ENCODE results near the gene STK10. TPM values are rescaled to one million over a fixed set of nuclear protein-coding genes. Genes with fewer than 3 reads are reported as not detected.

STK10 gene
- total RNA-seq, 1 experiment from 2014 or later, result 22.9 TPM

DNA sequence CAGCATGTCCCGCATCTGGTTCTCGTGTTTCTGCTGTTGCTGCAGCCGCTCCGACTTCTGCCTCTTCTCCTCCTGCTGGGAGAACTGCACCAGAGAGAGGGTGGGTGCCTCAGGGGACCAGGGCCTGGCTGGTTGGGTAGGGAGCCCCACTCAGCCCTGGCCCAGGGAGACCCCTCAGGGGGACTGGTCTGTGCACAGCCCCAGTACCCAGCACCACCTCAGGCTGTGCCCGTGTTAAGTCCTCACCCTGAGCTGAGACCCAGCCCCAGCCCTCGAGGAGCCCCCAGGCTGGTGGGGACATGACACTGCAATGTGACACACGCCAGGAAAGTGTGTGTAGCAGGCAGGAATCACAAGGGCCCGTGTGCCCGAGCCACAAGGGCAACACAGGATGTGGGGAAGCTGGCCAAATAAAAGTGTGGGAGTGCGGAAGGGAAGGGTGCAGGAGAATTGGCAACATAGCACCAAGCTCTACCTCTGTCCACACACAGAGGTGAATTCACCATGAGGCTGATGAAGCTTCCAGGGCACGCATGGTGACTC, 133.3 kb downstream of the STK10 start:
- no peak for ATAC-seq
- H3K36me3 ChIP-seq (ENCODE audit: control insufficient read depth in 1 of 2, insufficient read depth in 2 of 2, low read length in 2 of 2), result peaks cover 0 to 2% of the 10 kb centered on the region in 2 experiments; a peak in 1 of 4 replicates
- POLR2A ChIA-PET, result no interaction called here
- intact Hi-C loops (cut with micrococcal nuclease), result no loop called here
- CTCF ChIA-PET, result no interaction called here
- no peaks in the 10 kb centered on the region for H4K20me1 ChIP-seq (ENCODE audit: insufficient read depth)
- no peak overlapping the region for H3K4me3 ChIP-seq (replicated peaks in 1 of 2; ENCODE audit: low read depth in 1 of 2, low read length in 2 of 2)
- H3K27ac ChIP-seq (ENCODE audit: low read depth, low read length), result no peak overlapping the region
- no peaks in the 10 kb centered on the region for H3K27me3 ChIP-seq (ENCODE audit: insufficient read depth, low read length)
- H3K9me2 ChIP-seq (ENCODE audit: insufficient read depth), result no peaks in the 10 kb centered on the region
- no peak overlapping the region for H2AFZ ChIP-seq (ENCODE audit: low read depth, low read length, poor library complexity, severe bottlenecking)
- DNase-seq (ENCODE audit: low read depth, low spot score), result no peak
- H3K79me2 ChIP-seq (ENCODE audit: insufficient read depth, low read length), result no peaks in the 10 kb centered on the region
- no peak overlapping the region for H3K9ac ChIP-seq (ENCODE audit: low read length)
- BruUV-seq (replicated peaks), result no TSS peak
- no peaks in the 10 kb centered on the region for H3K9me3 ChIP-seq (ENCODE audit: control insufficient read depth in 1 of 2, insufficient read depth in 1 of 2, low read depth in 1 of 2, low read length in 2 of 2)
- no peaks in the 10 kb centered on the region for H3K4me1 ChIP-seq (ENCODE audit: control insufficient read depth in 1 of 2, insufficient read depth in 2 of 2, low read length in 2 of 2)
- TF ChIP-seq ELF1 (IDR thresholded peaks at IDR 0.05; ENCODE audit: borderline replicate concordance, low read depth) (no peak), SRF (IDR thresholded peaks at IDR 0.05; ENCODE audit: low read depth) (no peak), SIN3A (IDR thresholded peaks at IDR 0.05; ENCODE audit: low read depth) (no peak), CEBPB (IDR thresholded peaks at IDR 0.05; ENCODE audit: low read depth) (no peak), EZH2phosphoT487 (IDR thresholded peaks at IDR 0.05; ENCODE audit: borderline replicate concordance) (no peak), POLR2AphosphoS5 (IDR thresholded peaks at IDR 0.05; ENCODE audit: low read depth, low read length) (no peak), EGR1 (IDR thresholded peaks at IDR 0.05; ENCODE audit: low read depth) (no peak), FOSL1 (IDR thresholded peaks at IDR 0.05; ENCODE audit: low read depth) (no peak), CBX3 (IDR thresholded peaks at IDR 0.05; ENCODE audit: low read depth) (no peak), ZNF274 (IDR thresholded peaks at IDR 0.05; ENCODE audit: low read depth, low read length) (no peak)
- TF ChIP-seq, protein P1, sequence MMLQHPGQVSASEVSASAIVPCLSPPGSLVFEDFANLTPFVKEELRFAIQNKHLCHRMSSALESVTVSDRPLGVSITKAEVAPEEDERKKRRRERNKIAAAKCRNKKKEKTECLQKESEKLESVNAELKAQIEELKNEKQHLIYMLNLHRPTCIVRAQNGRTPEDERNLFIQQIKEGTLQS (IDR thresholded peaks at IDR 0.05), result no peak
- TF ChIP-seq, protein P2, sequence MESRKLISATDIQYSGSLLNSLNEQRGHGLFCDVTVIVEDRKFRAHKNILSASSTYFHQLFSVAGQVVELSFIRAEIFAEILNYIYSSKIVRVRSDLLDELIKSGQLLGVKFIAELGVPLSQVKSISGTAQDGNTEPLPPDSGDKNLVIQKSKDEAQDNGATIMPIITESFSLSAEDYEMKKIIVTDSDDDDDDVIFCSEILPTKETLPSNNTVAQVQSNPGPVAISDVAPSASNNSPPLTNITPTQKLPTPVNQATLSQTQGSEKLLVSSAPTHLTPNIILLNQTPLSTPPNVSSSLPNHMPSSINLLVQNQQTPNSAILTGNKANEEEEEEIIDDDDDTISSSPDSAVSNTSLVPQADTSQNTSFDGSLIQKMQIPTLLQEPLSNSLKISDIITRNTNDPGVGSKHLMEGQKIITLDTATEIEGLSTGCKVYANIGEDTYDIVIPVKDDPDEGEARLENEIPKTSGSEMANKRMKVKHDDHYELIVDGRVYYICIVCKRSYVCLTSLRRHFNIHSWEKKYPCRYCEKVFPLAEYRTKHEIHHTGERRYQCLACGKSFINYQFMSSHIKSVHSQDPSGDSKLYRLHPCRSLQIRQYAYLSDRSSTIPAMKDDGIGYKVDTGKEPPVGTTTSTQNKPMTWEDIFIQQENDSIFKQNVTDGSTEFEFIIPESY (IDR thresholded peaks at IDR 0.05; ENCODE audit: extremely low read depth, insufficient replicate concordance, low read length), result no peak
- TF ChIP-seq, protein P3, sequence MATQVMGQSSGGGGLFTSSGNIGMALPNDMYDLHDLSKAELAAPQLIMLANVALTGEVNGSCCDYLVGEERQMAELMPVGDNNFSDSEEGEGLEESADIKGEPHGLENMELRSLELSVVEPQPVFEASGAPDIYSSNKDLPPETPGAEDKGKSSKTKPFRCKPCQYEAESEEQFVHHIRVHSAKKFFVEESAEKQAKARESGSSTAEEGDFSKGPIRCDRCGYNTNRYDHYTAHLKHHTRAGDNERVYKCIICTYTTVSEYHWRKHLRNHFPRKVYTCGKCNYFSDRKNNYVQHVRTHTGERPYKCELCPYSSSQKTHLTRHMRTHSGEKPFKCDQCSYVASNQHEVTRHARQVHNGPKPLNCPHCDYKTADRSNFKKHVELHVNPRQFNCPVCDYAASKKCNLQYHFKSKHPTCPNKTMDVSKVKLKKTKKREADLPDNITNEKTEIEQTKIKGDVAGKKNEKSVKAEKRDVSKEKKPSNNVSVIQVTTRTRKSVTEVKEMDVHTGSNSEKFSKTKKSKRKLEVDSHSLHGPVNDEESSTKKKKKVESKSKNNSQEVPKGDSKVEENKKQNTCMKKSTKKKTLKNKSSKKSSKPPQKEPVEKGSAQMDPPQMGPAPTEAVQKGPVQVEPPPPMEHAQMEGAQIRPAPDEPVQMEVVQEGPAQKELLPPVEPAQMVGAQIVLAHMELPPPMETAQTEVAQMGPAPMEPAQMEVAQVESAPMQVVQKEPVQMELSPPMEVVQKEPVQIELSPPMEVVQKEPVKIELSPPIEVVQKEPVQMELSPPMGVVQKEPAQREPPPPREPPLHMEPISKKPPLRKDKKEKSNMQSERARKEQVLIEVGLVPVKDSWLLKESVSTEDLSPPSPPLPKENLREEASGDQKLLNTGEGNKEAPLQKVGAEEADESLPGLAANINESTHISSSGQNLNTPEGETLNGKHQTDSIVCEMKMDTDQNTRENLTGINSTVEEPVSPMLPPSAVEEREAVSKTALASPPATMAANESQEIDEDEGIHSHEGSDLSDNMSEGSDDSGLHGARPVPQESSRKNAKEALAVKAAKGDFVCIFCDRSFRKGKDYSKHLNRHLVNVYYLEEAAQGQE (IDR thresholded peaks at IDR 0.05; ENCODE audit: low read depth), result no peak
- no peak overlapping the region for H3K4me2 ChIP-seq (ENCODE audit: low read length)
- RAD21 ChIA-PET (ENCODE audit: low non-redundant PET in 1 of 2, low total read pairs in 2 of 2, uncharacterized antibody in 2 of 2, unreplicated experiment in 2 of 2), result no interaction called here
